Fibroblast of the aortic adventitia (primary cell): Measurements from ENCODE around the gene ADCY2. TPM values are rescaled to one million over a fixed set of nuclear protein-coding genes. Genes with fewer than 3 reads are reported as not detected.

Experiments
- DNase-seq: peaks from one replicate; pipeline ENCODE4 v3.0.0-alpha.2; 2010; ENCODE audit warnings: low read depth
- H3K4me3 ChIP-seq: 2 replicates; pipeline ENCODE4 v1.5.1; 2011; ENCODE audit warnings: low read depth, mild to moderate bottlenecking, control low read depth, low read length, moderate library complexity
- total RNA-seq: library from RNA; depleted of rRNA; stranded (reverse); fragments of >200 nt; gene quantifications from 2 replicates; pipeline ENCODE4 v1.2.3, GENCODE V29; 2012; ENCODE audit warnings: low replicate concordance
- TF ChIP-seq, protein P1 (sequence below): IDR thresholded peaks from 2 replicates; pipeline ENCODE4 v1.5.1; 2011; ENCODE audit warnings: mild to moderate bottlenecking, low read length, control low read depth, inconsistent platforms; ENCODE audit not compliant: insufficient read depth

Gene ADCY2
- total RNA-seq, 1 donor, result 0.09 TPM

DNA sequence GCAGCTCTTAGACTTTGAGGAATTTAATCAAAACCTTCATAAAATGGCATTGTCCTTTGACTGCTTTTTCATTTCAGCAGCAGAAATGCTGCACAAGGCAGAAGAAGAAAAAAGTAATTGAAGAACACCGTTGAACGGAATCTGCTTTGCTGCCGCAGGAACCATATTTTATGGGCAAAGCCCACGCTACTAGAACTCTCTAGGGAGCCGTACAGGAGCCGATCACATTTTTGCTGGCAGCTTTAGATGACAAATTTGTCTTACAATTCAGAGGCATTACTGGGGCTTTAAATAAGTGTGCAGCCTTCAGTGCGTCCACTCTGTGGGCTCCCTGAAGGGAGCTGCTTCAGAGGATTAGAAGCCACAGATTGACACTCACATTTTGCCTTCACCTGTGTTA lies 449.6 kb downstream of the ADCY2 start:
- TF ChIP-seq, protein P1, sequence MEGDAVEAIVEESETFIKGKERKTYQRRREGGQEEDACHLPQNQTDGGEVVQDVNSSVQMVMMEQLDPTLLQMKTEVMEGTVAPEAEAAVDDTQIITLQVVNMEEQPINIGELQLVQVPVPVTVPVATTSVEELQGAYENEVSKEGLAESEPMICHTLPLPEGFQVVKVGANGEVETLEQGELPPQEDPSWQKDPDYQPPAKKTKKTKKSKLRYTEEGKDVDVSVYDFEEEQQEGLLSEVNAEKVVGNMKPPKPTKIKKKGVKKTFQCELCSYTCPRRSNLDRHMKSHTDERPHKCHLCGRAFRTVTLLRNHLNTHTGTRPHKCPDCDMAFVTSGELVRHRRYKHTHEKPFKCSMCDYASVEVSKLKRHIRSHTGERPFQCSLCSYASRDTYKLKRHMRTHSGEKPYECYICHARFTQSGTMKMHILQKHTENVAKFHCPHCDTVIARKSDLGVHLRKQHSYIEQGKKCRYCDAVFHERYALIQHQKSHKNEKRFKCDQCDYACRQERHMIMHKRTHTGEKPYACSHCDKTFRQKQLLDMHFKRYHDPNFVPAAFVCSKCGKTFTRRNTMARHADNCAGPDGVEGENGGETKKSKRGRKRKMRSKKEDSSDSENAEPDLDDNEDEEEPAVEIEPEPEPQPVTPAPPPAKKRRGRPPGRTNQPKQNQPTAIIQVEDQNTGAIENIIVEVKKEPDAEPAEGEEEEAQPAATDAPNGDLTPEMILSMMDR, result no peak
- H3K4me3 ChIP-seq, result no peak overlapping the region
- DNase-seq, result no peak

DNA sequence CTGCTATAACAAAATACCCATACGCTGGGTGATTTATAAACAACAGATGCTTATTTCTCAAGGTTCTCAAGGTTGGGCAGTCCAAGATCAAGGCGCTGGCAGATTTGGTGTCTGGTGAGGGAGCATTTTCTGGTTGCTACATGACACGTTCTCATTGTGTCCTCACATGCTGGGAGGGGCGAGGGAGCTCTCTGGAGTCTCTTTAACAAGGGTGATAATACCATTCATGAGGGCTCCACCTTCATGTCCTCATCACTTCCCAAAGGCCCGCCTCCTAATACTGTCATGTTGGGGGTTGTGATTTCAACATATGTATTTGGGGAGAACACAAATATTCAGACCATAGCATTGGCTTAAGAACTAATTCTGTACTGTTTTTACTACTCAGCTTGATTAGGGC lies 450.4 kb downstream of the ADCY2 start:
- TF ChIP-seq, protein P1, result no peak
- no peak overlapping the region for H3K4me3 ChIP-seq
- no peak for DNase-seq

DNA sequence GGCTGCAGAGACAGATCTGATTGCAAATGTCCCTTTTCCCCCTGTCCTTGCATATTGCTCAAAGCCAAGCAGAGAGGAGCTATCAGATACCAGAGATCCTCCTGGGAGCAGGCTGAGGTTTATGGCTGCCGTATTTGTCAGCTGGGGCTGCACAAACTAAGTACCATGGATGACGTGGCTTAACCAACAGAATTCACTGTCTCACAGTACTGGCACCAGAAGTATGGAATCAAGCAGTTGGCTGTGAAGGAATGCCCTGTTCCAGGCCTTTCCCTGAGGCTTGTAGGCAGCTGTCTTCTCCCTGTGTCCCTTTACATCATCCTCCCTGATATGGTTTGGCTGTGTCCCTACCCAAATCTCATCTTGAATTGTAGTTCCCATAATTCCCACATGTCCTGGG lies 452.4 kb downstream of the ADCY2 start:
- H3K4me3 ChIP-seq, result no peak overlapping the region
- DNase-seq, result no peak

DNA sequence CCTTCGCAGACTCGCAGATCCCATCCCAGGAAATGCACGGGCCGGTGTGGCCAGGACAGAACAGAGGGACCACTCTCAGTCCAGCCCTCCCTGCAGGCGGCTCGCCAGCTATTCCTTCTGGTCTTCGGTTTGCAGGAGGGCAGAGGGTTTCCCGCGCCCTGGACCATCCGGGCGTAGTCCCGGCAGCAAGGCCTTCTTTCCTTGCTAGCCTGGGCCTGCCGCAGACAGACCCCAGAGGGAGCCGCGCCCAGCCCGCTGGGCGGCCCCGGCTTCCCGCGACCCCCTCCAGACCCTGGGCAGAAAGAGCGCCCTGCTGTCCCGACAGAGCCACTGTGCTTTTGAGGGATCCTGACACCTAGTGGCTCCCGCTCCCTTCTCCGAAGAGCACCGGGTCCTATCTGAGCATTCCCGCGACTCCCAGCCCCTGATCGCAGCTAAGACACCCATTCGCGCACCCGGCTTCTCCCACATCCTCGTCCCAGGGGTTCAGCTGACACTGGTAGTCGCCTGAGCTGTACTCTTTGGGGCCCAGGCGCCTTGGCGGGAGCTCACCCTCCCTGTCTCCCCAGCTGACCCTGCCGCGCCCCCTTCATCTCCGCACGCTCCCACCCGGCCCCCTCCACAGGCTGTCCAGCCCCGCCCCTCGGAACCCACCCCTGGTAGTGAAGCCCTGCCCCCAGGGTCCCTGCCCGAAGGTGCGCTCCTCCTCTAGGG lies 453.9 kb downstream of the ADCY2 start:
- H3K4me3 ChIP-seq, result peak overlapping the region; percentile 33
- TF ChIP-seq, protein P1, result no peak
- DNase-seq, result no peak

More for the DNA sequence above, 452.4 kb downstream of the ADCY2 start:
- TF ChIP-seq, protein P1, result no peak

DNA sequence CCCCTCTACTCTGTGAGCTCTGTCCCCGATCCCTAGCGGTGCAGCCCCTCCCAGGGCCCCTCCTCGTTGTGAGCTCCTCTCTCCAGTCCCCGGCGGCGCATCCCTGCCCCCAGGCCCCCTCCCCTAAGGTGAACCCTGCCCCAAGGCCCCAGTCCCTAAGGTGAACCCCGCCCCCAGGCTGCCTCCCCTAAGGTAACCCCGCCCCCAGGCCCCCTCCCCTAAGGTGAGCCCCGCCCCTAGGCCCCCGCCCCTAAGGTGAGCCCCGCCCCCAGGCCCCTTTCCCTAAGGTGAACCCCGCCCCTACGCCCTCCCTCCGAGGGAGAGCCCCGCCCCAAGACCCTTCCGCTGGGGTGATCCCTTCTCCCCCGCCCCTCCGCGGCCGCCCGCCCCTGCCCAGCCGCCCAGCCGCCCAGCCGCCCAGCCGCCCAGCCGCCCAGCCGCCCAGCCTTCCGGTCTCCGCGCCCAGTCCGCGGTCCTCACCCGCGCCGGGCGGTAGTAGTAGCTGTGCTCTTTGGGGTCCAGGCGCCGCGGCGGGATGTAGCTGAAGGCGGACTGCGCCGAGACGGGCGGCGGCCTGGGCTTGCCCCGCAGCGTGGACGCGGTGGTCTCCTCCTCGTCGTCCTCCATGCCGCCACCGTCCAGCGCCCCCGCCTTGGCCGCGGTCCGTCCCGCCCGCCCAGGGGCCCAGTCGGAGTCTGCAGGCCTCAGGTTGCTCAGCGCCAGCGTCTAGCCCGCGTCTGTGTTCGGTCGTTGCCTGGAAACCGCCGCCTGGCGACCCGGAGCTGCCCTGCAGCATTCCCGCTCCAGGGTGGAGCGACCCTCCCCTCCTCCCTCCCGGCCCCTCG lies 454.7 kb downstream of the ADCY2 start, which contains the start of gene CFAP90:
Gene CFAP90, minus strand, starts transcription at position 739 of the 845 bp plus-strand sequence. Its CDS starts 112 bp downstream, at position 627.
- TF ChIP-seq, protein P1, result peak; percentile 37
- DNase-seq, result no peak
- peak within 1 kb of the TSS; percentile 53 for H3K4me3 ChIP-seq

DNA sequence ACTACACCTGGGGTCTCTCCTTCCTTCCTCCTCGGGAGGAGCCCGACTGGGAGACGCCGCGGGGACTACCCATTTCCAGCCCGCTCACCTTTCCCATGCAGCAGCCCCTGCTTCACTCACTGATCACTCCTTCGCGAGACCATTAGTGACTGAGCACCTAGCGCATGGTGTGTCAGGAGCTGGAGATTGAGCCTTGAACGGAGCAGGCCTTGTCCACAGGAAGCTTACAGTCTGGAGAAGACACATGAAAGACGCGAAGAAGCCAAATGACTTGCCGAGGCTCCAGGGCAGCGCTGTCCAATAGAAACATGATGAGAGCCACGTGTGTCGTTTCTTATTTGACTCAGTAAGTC lies 455.3 kb downstream of the ADCY2 start:
- no peak for DNase-seq
- TF ChIP-seq, protein P1, result no peak
- H3K4me3 ChIP-seq, result no peak overlapping the region
